NCI-H1694 treated with DMSO at 0.1 percent for 48 hours (cell line): ENCODE results near the gene LRRN4.
"Not testable (repeated sequence)": the region's sequence is repeated elsewhere in the genome, so short reads cannot be mapped to it uniquely, and the experiment has no call there.

Experiments used
- DNase-seq: peaks from one replicate; lab custom pipeline; 2025; lab: John Stamatoyannopoulos, UW

LRRN4 gene

DNA sequence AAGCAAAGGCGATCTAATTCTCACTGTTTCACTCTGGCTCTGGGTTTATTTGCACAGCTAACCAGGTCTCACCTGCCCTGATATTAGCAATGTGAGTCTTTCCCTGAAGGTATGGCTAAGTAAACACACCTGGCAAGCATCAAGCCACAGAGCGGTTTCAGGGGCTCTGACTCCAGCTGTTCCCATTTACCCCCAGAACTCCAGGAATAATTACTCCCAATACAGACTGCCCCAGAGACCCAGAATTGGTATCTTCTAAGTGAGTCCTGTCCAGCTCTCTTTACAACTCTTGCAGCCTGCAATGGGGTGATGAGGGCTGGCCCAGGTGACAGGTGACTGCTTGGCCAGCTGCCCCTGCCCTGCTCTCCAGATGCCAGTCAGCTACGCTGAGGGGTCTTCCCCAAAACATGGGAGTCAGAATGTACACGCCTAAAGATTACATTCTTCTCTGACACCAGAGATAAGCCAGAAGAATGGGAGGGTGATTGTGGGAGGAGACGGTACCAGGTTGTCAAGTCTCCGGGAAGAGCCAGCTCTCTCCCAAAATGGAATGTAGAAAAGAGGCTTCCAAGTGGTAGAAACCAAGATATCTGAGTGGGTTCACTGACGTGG is 4.9 kb upstream of the LRRN4 start:
- DNase-seq, result no peak

DNA sequence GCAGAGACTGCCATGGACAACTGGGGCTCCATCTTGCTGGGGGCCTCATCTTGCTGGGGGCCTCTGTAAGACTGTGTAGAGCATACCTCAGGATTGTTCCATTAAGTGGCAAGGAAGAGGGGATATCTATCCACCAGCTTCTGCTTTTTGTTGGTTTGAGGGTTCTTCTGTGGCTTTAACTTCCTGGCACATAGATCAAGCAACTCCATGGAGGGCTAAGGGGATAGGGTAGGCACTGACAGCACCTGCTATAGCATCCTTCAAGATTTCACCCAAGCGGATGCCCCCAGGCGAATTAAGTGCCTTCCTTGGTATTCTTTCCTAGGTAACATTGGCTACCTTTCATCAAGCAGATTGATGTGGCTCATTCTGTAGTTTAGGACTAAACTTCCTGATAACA is 3.8 kb upstream of the LRRN4 start:
- DNase-seq, result no peak

DNA sequence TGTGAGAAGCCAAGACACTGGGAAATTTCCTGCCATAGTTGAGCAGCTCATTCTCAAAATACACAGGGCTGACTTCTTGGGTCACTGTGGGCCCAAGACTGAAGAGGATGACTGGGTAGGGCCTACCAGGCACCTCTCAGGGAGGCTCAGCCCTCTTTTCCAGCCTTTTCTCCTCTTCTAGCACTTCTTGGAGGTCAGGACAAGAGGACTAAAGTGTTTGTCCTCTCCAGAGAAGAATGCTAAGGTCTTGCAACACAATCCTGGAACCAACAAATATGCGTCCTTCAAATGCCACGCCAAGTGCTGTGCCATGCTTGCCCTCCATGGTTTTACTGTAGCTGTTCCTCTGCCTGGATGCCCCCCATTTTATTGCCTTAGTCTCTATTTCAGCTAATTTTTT is 3.3 kb upstream of the LRRN4 start:
- no peak for DNase-seq

DNA sequence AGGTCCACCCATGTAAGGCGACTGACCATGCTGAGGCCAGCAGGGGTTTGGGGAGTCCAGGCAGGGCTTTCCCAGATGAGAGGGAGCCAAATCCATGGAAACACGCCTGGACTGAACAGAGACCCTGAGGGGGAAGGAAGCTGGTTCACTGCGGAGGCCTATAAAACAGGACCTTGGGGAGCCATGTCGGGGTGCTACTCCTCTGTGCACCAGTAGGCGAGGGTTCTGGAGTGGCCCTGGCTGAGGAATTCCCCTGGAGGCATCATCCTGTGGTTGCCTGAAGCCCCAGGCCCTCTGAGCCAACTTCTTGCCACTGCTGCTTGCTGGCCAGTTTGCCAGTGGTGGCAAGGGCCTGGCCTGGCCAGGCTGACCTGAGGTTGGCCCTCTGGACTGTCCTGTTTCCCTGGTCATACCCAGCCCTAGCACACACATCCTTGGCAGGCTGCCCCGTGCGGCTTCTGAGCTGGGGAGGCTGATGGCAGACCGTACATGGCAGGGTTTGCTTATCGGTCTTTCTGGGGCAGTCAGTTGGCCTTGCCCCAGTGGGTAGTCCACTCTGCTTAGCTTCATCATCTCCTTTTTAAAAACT is 2.2 kb upstream of the LRRN4 start:
- DNase-seq, result no peak

DNA sequence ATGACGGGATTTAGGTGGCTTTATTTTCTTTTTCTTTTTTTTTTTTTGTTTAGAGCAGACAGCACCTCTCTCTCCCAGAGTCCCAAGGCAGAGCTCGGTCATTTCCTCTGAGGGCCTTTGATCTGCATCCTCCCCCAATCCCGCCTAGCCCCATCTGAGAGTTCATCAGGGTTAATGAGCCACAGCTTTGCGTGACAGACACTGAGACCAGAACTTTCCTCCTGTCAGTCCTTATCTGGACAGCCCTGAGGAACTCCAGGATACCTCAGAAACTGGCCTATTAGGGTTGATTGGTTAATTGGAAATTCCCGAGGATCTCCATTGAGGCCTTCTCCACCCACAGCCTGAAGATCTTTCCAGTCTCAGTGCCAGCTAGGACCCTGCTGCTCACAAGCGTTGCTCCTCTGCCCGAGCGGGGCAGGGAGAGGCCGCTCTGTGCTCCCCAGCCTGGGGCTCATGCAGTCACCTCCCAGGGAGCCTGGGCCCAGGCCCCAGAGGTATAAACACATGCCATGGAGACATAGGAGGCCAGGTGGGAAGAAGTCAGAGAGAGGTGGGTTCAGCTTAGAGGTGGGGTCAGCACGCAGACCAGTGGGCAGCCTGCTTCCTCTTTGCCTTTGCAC is 1.4 kb upstream of the LRRN4 start:
- no peak for DNase-seq

DNA sequence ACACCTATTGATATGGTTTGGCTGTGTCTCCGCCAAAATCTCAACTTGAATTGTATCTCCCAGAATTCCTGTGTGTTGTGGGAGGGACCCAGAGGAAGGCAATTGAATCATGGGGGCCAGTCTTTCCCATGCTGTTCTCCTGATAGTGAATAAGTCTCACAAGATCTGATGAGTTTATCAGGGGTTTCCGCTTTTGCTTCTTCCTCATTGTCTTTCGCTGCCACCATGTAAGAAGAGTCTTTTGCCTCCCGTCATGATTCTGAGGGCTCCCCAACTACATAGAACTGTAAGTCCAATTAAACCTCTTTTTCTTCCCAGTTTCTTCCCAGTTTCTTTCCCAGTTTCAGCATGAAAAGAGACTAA is 810 bp upstream of the LRRN4 start:
- DNase-seq, result not testable (repeated sequence)

DNA sequence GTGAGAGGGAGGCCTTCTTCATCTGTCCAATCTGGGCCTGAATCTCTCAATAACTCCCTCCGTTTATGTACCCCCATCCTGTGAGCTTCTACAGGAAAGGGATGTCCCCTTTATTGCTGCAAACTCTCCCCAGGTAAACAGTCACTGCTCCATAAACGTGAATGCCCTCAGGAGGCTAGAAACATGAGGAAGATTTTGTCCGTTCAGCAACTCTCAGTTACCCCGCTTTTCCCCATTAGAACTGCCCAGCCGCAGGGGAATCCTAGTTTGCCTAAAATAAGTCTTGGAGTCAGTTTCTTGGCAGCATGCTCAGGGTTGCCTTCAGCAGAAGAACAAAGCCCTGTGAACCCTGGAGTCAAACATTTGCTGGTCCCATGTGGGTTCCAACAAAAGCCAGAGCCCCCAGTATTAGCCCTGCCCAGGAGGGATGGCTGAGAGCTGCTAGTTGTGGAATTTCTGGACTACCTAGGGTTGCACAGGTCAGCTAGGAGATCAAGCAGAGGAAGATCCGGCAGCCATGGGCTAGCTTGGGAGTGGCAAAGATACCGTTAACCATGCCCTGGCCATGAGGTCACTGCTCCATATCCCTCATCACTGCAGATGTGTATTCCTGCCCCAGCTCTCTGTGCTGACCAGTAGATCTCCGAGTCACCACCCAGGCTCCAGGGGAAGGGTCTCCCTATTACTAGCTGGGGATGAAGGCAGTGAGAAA is 640 bp downstream of the LRRN4 start:
- no peak for DNase-seq

DNA sequence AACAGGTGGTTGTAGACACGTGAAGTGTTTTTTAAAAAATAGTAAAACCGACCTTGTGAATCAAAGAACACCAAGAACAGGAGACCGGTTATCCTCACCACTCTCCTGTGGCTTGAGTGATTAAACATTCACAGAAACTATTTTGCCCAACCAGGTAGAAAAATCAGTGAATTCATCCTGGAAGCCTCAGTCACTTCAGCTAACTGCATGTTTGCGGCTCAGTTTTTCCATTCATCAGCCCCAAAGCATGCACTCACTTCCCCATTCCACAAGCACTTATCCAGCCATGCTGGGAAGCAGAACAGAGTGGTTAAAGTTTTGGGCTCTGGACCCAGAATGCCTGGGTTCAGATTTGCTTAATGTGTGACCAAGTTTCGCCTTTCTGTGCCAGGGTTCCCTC is 2.4 kb downstream of the LRRN4 start:
- no peak for DNase-seq

DNA sequence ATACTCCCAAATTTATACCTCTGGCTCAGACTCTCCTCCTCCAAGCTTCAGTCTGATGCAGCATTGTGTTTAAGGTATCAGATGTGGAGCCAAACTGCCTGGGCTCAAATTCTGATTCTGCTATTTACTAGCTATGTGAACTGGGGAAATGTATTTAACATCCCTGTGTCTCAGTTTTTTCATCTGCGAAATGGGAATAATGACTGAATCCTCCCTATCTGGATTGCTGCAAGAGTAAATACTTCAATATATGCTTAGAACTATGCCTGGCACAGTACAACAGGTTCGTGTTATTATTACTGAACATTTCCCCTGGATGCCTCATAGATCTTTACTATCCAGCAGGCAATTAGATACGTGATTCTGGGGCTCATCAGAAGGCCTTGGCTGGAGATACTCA is 5.5 kb downstream of the LRRN4 start:
- no peak for DNase-seq

DNA sequence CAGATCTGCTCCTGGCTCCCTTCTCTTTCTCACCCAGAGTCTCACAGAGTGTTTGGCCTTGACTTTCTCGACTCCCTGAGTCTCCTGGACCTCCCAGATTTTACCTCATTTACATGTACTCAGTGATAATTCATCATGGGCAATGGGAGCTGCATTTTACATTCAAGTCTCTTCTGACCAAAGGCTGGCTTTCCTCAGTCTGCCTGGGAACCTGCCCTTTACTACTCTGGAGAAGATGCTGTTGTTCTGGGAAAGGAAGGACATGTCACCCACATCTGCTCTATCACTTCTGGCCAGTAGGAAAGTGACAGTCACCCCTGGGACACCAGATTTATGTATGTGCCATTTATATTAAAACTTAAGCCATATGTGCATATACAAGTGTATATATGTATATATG is 7.4 kb downstream of the LRRN4 start:
- no peak for DNase-seq

DNA sequence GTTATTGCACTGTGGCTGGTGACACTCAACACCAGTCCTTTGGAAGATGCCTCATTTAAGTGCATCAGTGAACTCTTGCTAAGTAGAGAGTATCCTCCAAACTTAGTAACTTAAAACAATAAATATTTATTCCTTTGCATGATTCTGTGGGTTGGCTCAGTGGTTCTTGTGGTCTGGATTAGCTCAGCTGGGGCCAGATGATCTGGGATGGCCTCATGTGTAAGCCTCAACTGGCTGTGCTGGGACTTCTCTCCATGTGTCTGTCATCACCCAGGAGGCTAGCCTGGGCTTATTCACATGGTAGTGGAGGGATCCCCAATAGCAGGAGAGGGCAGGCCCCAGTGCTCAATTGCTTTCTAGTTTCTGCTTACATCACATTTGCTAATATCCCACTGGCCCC is 8.3 kb downstream of the LRRN4 start:
- no peak for DNase-seq

DNA sequence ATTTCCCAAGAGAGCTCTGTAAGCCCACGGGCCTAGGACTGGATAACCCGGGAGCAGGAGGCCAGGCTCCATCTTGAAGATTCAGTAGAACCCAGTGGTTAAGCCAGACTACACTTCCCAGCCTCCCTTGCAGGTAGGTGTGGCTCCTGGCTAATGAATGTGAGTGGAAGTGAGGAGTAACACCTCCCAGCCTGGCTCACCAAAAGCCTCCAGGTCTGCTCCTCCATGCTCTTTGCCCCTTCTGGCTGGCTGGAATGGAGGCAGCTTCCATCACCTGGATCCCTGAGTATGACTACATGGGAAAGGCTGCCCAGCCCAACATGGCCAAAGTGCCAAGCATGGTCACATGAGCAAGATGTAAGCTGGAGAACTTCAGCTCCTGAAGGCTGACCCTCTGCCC is 9.7 kb downstream of the LRRN4 start:
- no peak for DNase-seq

DNA sequence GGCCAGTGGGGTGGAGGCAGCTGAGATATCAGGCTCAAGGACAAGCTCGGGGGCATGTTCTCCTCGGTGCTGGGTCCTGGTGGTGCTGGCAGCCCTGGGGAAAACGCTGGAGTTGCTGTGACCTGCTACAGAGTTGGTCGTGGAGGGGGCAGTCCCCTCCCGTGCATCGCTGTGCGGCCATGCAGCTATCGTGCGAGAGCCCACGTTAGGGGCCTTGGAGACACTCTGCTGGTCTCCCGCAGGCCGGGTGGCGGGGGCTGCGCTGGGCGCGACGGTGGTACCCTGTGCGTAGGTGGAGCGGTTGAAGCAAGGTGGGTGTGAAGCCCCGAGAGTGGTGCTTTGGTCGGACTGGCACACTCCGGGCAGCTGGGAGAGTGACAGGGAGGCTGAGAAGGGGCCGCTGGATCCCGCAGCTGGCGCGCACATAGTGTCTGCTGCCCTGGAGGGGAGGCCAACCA is 12.0 kb downstream of the LRRN4 start:
- DNase-seq, result no peak

DNA sequence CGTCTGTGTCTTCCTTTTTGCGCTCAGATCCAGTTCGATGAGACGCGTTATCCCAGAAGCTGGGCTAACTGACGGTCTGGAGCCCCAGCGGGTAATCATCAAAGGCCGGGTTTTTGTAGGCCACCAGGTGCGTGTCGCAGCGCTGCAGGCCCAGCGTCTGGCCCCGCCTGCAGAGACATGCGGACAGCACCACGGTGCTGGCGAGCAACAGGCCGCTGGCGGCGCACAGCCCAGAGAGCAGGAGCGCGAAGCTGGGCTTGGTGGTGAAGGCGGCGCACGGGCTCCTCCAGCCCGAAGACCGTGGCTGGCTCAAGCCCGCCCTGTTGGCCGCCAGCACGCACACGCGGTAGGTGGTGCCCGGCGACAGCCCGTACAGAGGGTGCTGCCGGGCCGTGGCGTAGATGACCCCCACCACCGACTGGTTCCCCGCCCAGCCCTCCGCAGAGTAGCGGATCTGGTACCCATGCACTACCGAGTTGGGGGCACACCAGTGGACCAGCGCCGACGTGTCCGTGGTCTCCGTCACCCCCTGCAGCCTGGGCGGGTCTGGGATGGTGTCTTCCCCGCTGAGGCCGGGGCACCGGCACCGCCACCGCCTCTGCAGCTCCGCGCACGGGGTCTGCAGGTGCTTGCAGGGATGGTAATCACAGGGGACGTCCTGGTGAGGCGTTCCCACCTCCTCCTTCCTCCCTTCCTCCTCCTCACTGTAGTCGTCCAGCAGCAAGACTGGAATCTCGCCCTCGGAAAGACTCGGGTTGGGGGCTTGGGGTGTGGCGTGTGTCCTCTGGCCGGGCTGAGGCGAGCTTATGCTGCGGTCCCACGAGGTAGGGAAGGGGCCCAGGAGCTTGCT is 12.7 kb downstream of the LRRN4 start:
- no peak for DNase-seq

DNA sequence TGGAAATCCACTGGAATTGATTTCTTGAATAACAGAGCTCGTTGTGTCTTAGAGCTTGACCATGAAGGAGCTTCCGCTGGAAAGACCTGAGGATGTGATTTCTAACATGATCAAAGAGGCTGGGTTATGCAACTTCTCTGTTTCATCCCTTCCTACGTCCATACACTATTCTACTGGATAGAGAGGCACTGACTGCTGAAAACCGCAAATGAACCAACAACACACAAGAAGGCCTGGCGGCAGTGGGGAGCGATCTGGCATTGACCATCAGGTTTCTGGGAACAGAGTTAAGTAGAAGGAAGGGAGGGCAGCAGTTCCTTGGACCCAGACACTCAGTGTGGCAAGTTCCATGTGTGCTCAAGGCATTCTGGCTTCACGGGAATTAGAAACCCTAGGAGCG is 13.3 kb downstream of the LRRN4 start:
- DNase-seq, result no peak

DNA sequence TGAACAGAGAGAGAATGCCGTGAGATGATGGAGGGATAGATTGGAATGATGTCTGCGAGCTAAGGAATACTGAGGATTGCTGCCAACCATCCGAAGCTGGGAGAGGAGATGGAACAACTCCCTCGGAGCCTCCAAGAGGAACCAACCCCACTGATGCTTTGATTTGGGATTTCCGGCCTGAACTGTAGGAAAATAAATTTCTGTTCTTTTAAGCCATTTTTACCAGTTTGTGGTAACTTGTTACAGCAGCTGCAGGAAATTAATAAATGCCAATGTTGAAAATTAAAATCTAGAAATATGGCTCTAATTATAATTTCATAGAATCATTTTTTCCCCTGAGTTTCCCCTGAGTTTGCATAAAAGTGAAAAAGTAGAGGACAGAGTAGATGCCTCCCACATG is 14.1 kb downstream of the LRRN4 start:
- no peak for DNase-seq

DNA sequence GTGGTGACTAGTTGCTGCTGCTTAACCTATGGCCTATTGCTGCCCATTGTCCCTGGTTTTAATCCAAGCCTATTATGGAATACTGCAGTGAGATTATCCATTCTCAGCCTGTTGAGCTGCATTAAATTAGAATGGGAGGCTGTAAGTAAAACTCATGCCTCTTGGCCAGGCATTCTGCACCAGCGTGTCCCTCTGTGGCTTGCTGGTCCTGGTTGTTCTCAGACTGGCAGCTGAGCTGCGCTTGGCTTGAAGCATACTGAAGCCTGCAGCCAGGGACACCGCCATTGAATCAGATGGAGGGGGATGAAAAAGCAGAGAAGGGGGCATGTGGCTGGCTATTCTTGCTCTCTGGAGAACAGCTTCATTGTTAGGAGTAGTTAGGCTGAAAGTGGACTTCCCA is 15.6 kb downstream of the LRRN4 start:
- DNase-seq, result no peak

DNA sequence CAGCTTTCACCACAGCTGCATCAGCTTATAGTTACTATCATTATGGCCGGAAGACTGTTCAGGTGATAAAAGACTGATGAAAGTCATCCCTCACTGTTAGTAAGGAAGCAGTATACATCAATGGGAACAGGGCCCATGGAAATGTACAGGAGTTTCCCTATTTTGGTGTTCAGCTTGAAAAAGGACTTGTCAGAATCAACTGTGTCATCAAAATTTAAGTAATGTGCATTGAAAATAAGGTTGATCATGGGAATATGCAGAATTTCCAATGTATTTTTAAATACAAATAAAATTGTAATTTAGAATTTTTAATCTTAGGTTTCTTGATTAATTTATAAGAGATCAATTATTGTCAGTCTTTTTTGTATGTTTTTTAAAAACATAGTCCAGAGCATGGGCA is 16.8 kb downstream of the LRRN4 start:
- DNase-seq, result no peak

DNA sequence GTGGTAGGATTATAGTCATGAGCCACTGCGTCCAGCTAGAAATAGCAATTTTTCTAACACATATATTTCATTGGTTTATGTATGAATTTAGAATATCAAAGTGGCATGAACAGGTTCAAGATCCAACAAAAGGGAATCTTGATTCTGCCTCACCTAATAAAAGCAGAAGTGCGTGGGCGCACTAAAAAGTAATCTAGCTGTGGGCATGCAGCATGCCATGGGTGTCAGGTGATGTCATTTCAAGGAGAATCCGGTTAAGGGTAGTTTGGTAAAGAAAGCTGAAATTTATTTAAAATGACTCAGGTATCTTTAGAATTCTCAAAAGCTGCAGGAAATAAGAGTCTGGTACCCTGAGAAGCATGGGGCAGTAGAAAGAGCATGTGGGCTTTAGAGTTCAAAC is 17.6 kb downstream of the LRRN4 start:
- DNase-seq, result no peak

DNA sequence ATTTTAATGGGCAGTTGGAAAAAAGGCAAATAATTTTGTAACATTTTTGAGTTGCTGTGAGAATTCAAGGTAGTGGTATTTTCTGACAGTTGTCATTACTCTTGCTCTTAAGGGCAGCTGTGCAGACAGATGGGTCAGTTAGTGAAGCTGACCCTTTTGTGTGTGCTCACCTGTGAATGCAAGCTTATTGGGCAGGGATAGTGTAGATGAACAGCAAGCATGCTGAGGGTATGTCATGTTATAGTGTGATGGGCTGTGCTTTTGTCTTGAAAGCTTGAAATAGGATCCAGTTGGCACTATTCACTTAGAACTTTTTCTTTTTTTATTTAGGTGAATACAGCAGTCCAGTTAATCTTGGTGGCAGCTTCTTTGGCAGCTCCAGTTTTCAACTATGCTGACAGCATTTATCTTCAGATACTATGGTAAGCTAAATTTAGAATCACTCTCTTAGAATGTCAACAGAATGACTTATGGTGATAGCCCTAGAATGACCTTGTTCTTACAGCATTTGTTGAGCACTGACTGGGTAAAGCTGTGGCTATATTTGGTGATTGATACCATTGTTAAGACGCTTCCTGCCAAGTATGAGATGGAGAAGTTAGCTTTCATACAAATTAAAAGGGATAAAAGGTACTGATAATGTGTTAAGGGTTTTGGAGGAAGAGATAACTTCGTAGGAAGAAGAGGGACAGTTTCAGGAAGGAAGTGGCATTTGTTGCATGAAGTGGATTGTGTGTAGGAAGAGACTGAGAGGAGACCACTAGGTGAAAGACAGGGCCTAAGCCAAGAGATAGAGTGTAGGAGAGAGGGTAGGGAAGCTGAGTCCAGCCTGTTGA is 19.5 kb downstream of the LRRN4 start:
- DNase-seq, result no peak

DNA sequence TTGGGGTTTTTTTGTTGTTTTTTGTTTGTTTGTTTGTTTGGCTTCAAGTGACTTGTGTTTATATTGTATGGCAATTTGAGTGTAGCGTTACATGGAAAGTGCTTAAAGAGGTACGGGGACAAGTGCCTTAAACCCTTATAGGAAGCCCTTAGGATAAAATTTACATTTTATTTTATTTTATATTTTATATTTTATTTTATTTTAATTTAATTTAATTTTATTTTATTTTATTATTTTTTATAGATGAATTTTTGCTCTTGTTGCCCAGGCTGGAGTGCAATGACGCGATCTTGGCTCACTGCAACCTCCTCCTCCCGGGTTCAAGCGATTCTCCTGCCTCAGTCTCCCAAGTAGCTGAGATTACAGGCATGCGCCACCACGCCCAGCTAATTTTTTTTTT is 21.0 kb downstream of the LRRN4 start:
- DNase-seq, result not testable (repeated sequence)
